GM12878 (cell line): Measurements from ENCODE around the gene GREM1. TPM values are rescaled to one million over a fixed set of nuclear protein-coding genes. Genes with fewer than 3 reads are reported as not detected.

Experiments
- ATAC-seq: fragments of 200-7000 bp; cut with Tn5 transposase; 3 replicates; pipeline ENCODE4 v1.9.1; 2020; ENCODE audit warnings: mild to moderate bottlenecking, moderate library complexity
- BruUV-seq: library from RNA; stranded (reverse); fragments of 400-500 nt; replicated peaks from 2 replicates; lab custom pipeline; 2021; lab: Mats Ljungman, UMichigan
- CTCF ChIA-PET: fragments of 300-600 bp; sonication (Branson Sonifier 250); formaldehyde crosslinking; extraction: SDS; loops from one replicate; lab custom pipeline; 2021; ENCODE audit warnings: inconsistent platforms; lab: Yijun Ruan, JAX
- POLR2A ChIA-PET: fragments of 350-600 bp; formaldehyde crosslinking; extraction: SDS; loops from one replicate; lab custom pipeline; 2021; ENCODE audit warnings: inconsistent platforms; lab: Charles Lee
- RAD21 ChIA-PET: fragments of 300-600 bp; sonication (Branson Sonifier 250); formaldehyde crosslinking; loops from one replicate; lab custom pipeline; 2023; ENCODE audit warnings: antibody characterized with exemption; ENCODE audit not compliant: unreplicated experiment; lab: Charles Lee
- SMC1A ChIA-PET: fragments of 300-600 bp; sonication (Branson Sonifier 250); formaldehyde crosslinking; loops from one replicate; lab custom pipeline; 2023; ENCODE audit not compliant: unreplicated experiment, uncharacterized antibody; lab: Charles Lee
- DNase-seq: peaks from one replicate; pipeline ENCODE4 v3.0.0-alpha.2; 2011; ENCODE audit warnings: low read depth, low spot score
- FAIRE-seq: peaks from 3 replicates; lab custom pipeline; 2011; peaks lifted over from hg19 to GRCh38; lab: Jason Lieb, UNC
- H2AFZ ChIP-seq: 2 replicates; pipeline ENCODE4 v1.6.0; 2011; ENCODE audit warnings: low read depth, low read length, control low read depth; ENCODE audit not compliant: control insufficient read depth
- H3K27ac ChIP-seq: 2 replicates; pipeline ENCODE4 v1.5.1; 2011; ENCODE audit warnings: control low read depth; ENCODE audit not compliant: control insufficient read depth, insufficient read depth
- H3K27me3 ChIP-seq, 2 experiments: replicated peaks in 1 of 2; 2 replicates each; pipeline versions ENCODE4 v1.6.0 to v1.6.1; 2011; ENCODE audit warnings: low read length in 1 of 2; ENCODE audit not compliant: control insufficient read depth in 2 of 2, insufficient read depth in 2 of 2
- H3K36me3 ChIP-seq, 2 experiments: 2 replicates each; pipeline ENCODE4 v1.5.1; 2011; ENCODE audit warnings: low read length in 1 of 2; ENCODE audit not compliant: control insufficient read depth in 2 of 2, insufficient read depth in 2 of 2
- H3K4me1 ChIP-seq: 2 replicates; pipeline ENCODE4 v1.6.1; 2011; ENCODE audit warnings: mild to moderate bottlenecking, low read length, moderate library complexity, mixed read lengths; ENCODE audit not compliant: control insufficient read depth, insufficient read depth
- H3K4me2 ChIP-seq: 2 replicates; pipeline ENCODE4 v1.6.0; 2011; ENCODE audit warnings: control low read depth; ENCODE audit not compliant: control insufficient read depth, insufficient read depth
- H3K4me3 ChIP-seq: fragments of 200-600 bp; sonication (generic); 2 replicates; pipeline ENCODE4 v1.5.1; 2016
- H3K79me2 ChIP-seq: 2 replicates; pipeline ENCODE4 v1.6.0; 2011; ENCODE audit warnings: low read length; ENCODE audit not compliant: control insufficient read depth, insufficient read depth
- H3K9ac ChIP-seq: 2 replicates; pipeline ENCODE4 v1.8.0; 2011; ENCODE audit warnings: low read length, control low read depth, mixed read lengths; ENCODE audit not compliant: control insufficient read depth, insufficient read depth
- H3K9me3 ChIP-seq: replicated peaks from 3 replicates; pipeline ENCODE4 v1.5.1; 2011; ENCODE audit warnings: mild to moderate bottlenecking, low read length; ENCODE audit not compliant: control insufficient read depth, insufficient read depth
- H4K20me1 ChIP-seq: 2 replicates; pipeline ENCODE4 v1.6.0; 2011; ENCODE audit not compliant: control insufficient read depth, insufficient read depth
- CBX3 ChIP-seq: fragments of 200-600 bp; sonication (generic); IDR thresholded peaks from 2 replicates; pipeline ENCODE4 v1.6.1; 2016; ENCODE audit warnings: low read depth, borderline replicate concordance
- EP300 ChIP-seq, 2 experiments: fragments of 150-350 bp in 1 of 2; IDR thresholded peaks; 2 replicates each; pipeline ENCODE4 v1.6.1; 2011 to 2012; ENCODE audit warnings: low read depth in 2 of 2, low read length in 2 of 2, borderline replicate concordance in 1 of 2, improper control_type of control experiment in 1 of 2, inconsistent platforms in 1 of 2; ENCODE audit not compliant: control insufficient read depth in 1 of 2
- IKZF1 ChIP-seq: fragments of 450-650 bp; conservative IDR thresholded peaks from 2 replicates; pipeline ENCODE4 v1.6.1; 2017; ENCODE audit warnings: antibody characterized with exemption, mild to moderate bottlenecking
- IKZF2 ChIP-seq, 2 experiments: fragments of 450-650 bp; IDR thresholded peaks; 2 replicates each; pipeline ENCODE4 v1.6.1; 2017; ENCODE audit warnings: mild to moderate bottlenecking in 2 of 2, moderate library complexity in 2 of 2
- MXI1 ChIP-seq: fragments of 150-350 bp; IDR thresholded peaks from 2 replicates; pipeline ENCODE4 v1.6.1; 2011; ENCODE audit warnings: low read depth, mild to moderate bottlenecking, inconsistent platforms, low read length, improper control_type of control experiment
- NR2F1 ChIP-seq: fragments of 450-650 bp; conservative IDR thresholded peaks from 2 replicates; pipeline ENCODE4 v1.6.1; 2017; ENCODE audit warnings: mild to moderate bottlenecking
- PAX8 ChIP-seq: fragments of 450-650 bp; IDR thresholded peaks from 2 replicates; pipeline ENCODE4 v1.6.1; 2017; ENCODE audit warnings: mild to moderate bottlenecking, moderate library complexity
- TCF3 ChIP-seq: IDR thresholded peaks from 2 replicates; pipeline ENCODE4 v1.6.1; 2012; ENCODE audit warnings: low read depth, mild to moderate bottlenecking, low read length, borderline replicate concordance; ENCODE audit not compliant: insufficient read depth
- ZZZ3 ChIP-seq: IDR thresholded peaks from 2 replicates; pipeline ENCODE4 v1.6.1; 2011; ENCODE audit warnings: low read depth; ENCODE audit not compliant: control insufficient read depth, insufficient read length
- WGBS: methylation state at CpG from one replicate; pipeline ENCODE4 v1.1.6; 2016; ENCODE audit warnings: low lambda C conversion rate; ENCODE audit not compliant: insufficient replicate concordance, insufficient coverage; ENCODE audit errors: missing lambda C conversion rate; 5-methylcytosine and 5-hydroxymethylcytosine counted together
- in situ Hi-C: fragments of 300-500 bp; cut with MboI; formaldehyde crosslinking; loops from 9 replicates; pipeline ENCODE4 v1.14.3; 2018; ENCODE audit warnings: mixed read lengths
- intact Hi-C: fragments of 100-400 bp; cut with micrococcal nuclease; formaldehyde crosslinking; loops from one replicate; pipeline ENCODE4 v1.14.2; 2022; ENCODE audit not compliant: unreplicated experiment
- polyA plus RNA-seq, 11 experiments: library from polyadenylated mRNA; depleted of rRNA in 4 of 11; unstranded in 6 of 11; stranded (reverse) in 5 of 11; fragments of >200 nt; fragmentation: Nextera tagmentation in 4 of 11; fragmentation: Illumina TruSeq in 1 of 11; extraction: Ambion mirVana in 4 of 11; extraction: Trizol in 1 of 11; gene quantifications; 1 replicate in 1 of 11; 2 replicates in 10 of 11; pipeline versions ENCODE4 v1.2.1 to v1.2.3, GENCODE V29; 2011 to 2016; ENCODE audit warnings: inconsistent platforms in 2 of 11, missing spikeins in 2 of 11, low read depth in 1 of 11
- total RNA-seq, 4 experiments: library from RNA; depleted of rRNA in 3 of 4; stranded (reverse); fragments of >200 nt in 3 of 4; fragmentation: Illumina TruSeq in 1 of 4; extraction: Trizol in 1 of 4; gene quantifications; 2 replicates each; pipeline versions ENCODE4 v1.2.1 to v1.2.3, GENCODE V29; 2013 to 2021
- TF ChIP-seq, protein P1 (sequence below): IDR thresholded peaks from 2 replicates; pipeline ENCODE4 v1.6.1; 2011; ENCODE audit warnings: borderline replicate concordance, low read depth, mild to moderate bottlenecking, moderate library complexity, mixed read lengths, low read length; ENCODE audit not compliant: insufficient read depth; ENCODE audit errors: extremely low read length
- TF ChIP-seq, protein P2 (sequence below): fragments of 450-650 bp; IDR thresholded peaks from 2 replicates; pipeline ENCODE4 v1.6.1; 2017; ENCODE audit warnings: mild to moderate bottlenecking, moderate library complexity
- TF ChIP-seq, protein P3 (sequence below): fragments of 450-650 bp; IDR thresholded peaks from 2 replicates; pipeline ENCODE4 v1.6.1; 2017; ENCODE audit warnings: low read depth, mild to moderate bottlenecking, moderate library complexity

GREM1 gene
- total and polyA plus RNA-seq, 10 of the 15 experiments (the other 5 are each of a cell fraction or from before 2014, with no cell fraction given), result 0.08 to 0.36 (median 0.08) TPM; not detected in 7

DNA sequence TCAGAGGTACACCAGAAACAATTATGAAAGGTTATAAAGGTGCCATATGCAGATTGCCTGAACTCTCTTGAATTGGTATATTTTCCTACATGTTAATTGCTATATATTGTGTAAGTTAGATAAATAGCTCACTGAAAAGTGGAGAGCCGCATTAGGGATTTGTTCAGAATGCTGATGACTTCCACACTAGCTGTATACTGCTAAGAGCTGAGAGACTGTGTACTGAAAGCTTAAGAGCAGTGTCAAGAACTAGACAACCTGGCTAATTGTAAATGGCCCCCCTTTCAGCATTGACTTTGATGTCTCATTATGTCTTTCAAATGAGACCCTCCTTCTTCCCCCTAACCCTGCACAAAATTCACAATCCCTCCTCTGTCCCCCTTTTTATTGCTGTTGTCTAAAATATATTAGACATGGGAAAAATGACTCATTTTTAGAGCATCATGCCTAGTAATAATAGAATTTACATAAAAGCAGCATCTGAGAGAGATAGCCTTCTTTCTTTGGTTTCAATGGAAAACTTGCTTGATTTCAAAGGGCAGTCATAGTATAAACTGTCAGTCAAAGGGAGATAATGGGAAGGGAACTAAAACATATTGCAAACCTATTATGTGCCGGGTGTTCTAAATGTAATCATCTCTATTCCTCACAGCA, 34.7 kb upstream of the GREM1 start:
- WGBS, result 100% methylated on average over 2 of the region's 2 CpGs
- H3K27ac ChIP-seq, result no peak overlapping the region
- BruUV-seq, result no TSS peak
- ATAC-seq (no peak), DNase-seq (no peak), FAIRE-seq (no peak)
- POLR2A ChIA-PET, result interaction anchor here (0.5 to 0.8 kb wide), 2 partner anchors 12 to 20 kb away, joined by 3 read pairs; no protein-coding TSS in a partner anchor
- H4K20me1 ChIP-seq, result no peaks in the 10 kb centered on the region
- no peaks in the 10 kb centered on the region for H3K36me3 ChIP-seq
- peaks cover 3% of the 10 kb centered on the region; the same call in 1 of the 2 replicates for H3K4me1 ChIP-seq
- H3K79me2 ChIP-seq, result no peaks in the 10 kb centered on the region
- H2AFZ ChIP-seq, result no peak overlapping the region
- no peaks in the 10 kb centered on the region for H3K9me3 ChIP-seq
- H3K4me3 ChIP-seq, result no peak overlapping the region
- intact Hi-C loops, result loop anchor here (10.0 kb wide), 1 partner anchor 62 kb away; no protein-coding TSS in a partner anchor
- RAD21 ChIA-PET, result no interaction called here
- H3K4me2 ChIP-seq, result no peak overlapping the region
- in situ Hi-C loops, result no loop called here
- no peaks in the 10 kb centered on the region for H3K27me3 ChIP-seq
- SMC1A ChIA-PET, result no interaction called here
- no peak overlapping the region for H3K9ac ChIP-seq
- CTCF ChIA-PET, result interaction anchor here (0.6 to 3.2 kb wide), 3 partner anchors 21 to 267 kb away, joined by 3 to 14 read pairs (median 3); no protein-coding TSS in a partner anchor
- TF ChIP-seq ZZZ3 (no peak), CBX3 (no peak), NR2F1 (no peak), EP300 (IDR thresholded peaks at IDR 0.05; ENCODE audit: borderline replicate concordance in 1 of 2, control insufficient read depth in 1 of 2, low read depth in 2 of 2, low read length in 2 of 2) (no peak), IKZF1 (no peak), IKZF2 (IDR thresholded peaks at IDR 0.05) (no peak), TCF3 (no peak), PAX8 (no peak), MXI1 (no peak)
- TF ChIP-seq, protein P1, sequence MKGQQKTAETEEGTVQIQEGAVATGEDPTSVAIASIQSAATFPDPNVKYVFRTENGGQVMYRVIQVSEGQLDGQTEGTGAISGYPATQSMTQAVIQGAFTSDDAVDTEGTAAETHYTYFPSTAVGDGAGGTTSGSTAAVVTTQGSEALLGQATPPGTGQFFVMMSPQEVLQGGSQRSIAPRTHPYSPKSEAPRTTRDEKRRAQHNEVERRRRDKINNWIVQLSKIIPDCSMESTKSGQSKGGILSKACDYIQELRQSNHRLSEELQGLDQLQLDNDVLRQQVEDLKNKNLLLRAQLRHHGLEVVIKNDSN, result no peak
- TF ChIP-seq, protein P2, sequence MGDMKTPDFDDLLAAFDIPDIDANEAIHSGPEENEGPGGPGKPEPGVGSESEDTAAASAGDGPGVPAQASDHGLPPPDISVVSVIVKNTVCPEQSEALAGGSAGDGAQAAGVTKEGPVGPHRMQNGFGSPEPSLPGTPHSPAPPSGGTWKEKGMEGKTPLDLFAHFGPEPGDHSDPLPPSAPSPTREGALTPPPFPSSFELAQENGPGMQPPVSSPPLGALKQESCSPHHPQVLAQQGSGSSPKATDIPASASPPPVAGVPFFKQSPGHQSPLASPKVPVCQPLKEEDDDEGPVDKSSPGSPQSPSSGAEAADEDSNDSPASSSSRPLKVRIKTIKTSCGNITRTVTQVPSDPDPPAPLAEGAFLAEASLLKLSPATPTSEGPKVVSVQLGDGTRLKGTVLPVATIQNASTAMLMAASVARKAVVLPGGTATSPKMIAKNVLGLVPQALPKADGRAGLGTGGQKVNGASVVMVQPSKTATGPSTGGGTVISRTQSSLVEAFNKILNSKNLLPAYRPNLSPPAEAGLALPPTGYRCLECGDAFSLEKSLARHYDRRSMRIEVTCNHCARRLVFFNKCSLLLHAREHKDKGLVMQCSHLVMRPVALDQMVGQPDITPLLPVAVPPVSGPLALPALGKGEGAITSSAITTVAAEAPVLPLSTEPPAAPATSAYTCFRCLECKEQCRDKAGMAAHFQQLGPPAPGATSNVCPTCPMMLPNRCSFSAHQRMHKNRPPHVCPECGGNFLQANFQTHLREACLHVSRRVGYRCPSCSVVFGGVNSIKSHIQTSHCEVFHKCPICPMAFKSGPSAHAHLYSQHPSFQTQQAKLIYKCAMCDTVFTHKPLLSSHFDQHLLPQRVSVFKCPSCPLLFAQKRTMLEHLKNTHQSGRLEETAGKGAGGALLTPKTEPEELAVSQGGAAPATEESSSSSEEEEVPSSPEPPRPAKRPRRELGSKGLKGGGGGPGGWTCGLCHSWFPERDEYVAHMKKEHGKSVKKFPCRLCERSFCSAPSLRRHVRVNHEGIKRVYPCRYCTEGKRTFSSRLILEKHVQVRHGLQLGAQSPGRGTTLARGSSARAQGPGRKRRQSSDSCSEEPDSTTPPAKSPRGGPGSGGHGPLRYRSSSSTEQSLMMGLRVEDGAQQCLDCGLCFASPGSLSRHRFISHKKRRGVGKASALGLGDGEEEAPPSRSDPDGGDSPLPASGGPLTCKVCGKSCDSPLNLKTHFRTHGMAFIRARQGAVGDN, result no peak
- TF ChIP-seq, protein P3, sequence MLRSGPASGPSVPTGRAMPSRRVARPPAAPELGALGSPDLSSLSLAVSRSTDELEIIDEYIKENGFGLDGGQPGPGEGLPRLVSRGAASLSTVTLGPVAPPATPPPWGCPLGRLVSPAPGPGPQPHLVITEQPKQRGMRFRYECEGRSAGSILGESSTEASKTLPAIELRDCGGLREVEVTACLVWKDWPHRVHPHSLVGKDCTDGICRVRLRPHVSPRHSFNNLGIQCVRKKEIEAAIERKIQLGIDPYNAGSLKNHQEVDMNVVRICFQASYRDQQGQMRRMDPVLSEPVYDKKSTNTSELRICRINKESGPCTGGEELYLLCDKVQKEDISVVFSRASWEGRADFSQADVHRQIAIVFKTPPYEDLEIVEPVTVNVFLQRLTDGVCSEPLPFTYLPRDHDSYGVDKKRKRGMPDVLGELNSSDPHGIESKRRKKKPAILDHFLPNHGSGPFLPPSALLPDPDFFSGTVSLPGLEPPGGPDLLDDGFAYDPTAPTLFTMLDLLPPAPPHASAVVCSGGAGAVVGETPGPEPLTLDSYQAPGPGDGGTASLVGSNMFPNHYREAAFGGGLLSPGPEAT, result no peak
